K562 (cell line): Measurements from ENCODE around the gene PCCA. TPM values are rescaled to one million over a fixed set of nuclear protein-coding genes. Genes with fewer than 3 reads are reported as not detected.

ENCODE experiments used
- ATAC-seq: fragments of 200-7000 bp; cut with Tn5 transposase; 3 replicates; pipeline ENCODE4 v1.9.1; 2020; ENCODE audit warnings: moderate library complexity
- BruUV-seq: library from RNA; stranded (reverse); fragments of 400-500 nt; replicated peaks from 2 replicates; lab custom pipeline; 2021; lab: Mats Ljungman, UMichigan
- CTCF ChIA-PET: fragments of 300-600 bp; formaldehyde crosslinking; extraction: SDS; loops from one replicate; lab custom pipeline; 2021; ENCODE audit warnings: low intra/inter-chr PET ratio; lab: Yijun Ruan, JAX
- POLR2A ChIA-PET: fragments of 300-600, 350-650 bp; sonication (Branson Sonifier 250); formaldehyde crosslinking; extraction: SDS; loops from one replicate; lab custom pipeline; 2021; ENCODE audit warnings: antibody characterized with exemption, inconsistent platforms; lab: Yijun Ruan, JAX
- DNase-seq, 4 experiments: peaks; one replicate each; pipeline versions ENCODE4 v3.0.0 to v3.0.0-alpha.2; 2011 to 2018; ENCODE audit warnings: low spot score in 3 of 4, mixed read lengths in 3 of 4; ENCODE audit errors: extremely low read depth in 1 of 4
- FAIRE-seq: peaks from 2 replicates; lab custom pipeline; 2011; peaks lifted over from hg19 to GRCh38; lab: Jason Lieb, UNC
- H2AFZ ChIP-seq: 2 replicates; pipeline ENCODE4 v1.6.0; 2011; ENCODE audit warnings: low read depth, low read length, control low read depth, inconsistent platforms
- H3K27ac ChIP-seq: fragments of 200-600 bp; 3 replicates; pipeline ENCODE4 v1.8.0; 2011; ENCODE audit warnings: low read depth, mild to moderate bottlenecking, control low read depth, inconsistent platforms, low read length, moderate library complexity, mixed read lengths; ENCODE audit errors: extremely low read depth
- H3K27me3 ChIP-seq, 2 experiments: fragments of 300-600 bp in 1 of 2; 2 replicates in 1 of 2; 3 replicates in 1 of 2; pipeline versions ENCODE4 v1.6.0 to v1.8.0; 2011; ENCODE audit warnings: inconsistent platforms in 2 of 2, low read length in 2 of 2, mild to moderate bottlenecking in 1 of 2, mixed read lengths in 1 of 2, moderate library complexity in 1 of 2; ENCODE audit not compliant: control insufficient read depth in 2 of 2, insufficient read depth in 2 of 2
- H3K36me3 ChIP-seq: fragments of 300-600 bp; 3 replicates; pipeline ENCODE4 v1.8.0; 2011; ENCODE audit warnings: mild to moderate bottlenecking, low read length, inconsistent platforms; ENCODE audit not compliant: control insufficient read depth, insufficient read depth
- H3K4me1 ChIP-seq, 2 experiments: fragments of 200-600 bp in 1 of 2; replicated peaks in 1 of 2; 2 replicates in 1 of 2; 3 replicates in 1 of 2; pipeline versions ENCODE4 v1.5.1 to v1.8.0; 2011; ENCODE audit warnings: inconsistent platforms in 2 of 2, low read length in 2 of 2, mild to moderate bottlenecking in 1 of 2, mixed read lengths in 1 of 2, moderate library complexity in 1 of 2; ENCODE audit not compliant: control insufficient read depth in 2 of 2, insufficient read depth in 2 of 2
- H3K4me2 ChIP-seq: 2 replicates; pipeline ENCODE4 v1.6.1; 2011; ENCODE audit warnings: low read length, control low read depth, inconsistent platforms, mixed read lengths; ENCODE audit not compliant: insufficient read depth
- H3K4me3 ChIP-seq: fragments of 200-600 bp; sonication (generic), shearing (Covaris generic); 2 replicates; pipeline ENCODE4 v1.5.1; 2016; ENCODE audit warnings: control low read depth, inconsistent platforms
- H3K79me2 ChIP-seq: fragments of 200-600 bp; 3 replicates; pipeline ENCODE4 v1.8.0; 2011; ENCODE audit warnings: low read length, inconsistent platforms; ENCODE audit not compliant: control insufficient read depth, insufficient read depth
- H3K9ac ChIP-seq, 2 experiments: 2 replicates each; pipeline versions ENCODE4 v1.6.0 to v1.6.1; 2011; ENCODE audit warnings: low read depth in 2 of 2, low read length in 2 of 2, control low read depth in 1 of 2, inconsistent platforms in 1 of 2, mild to moderate bottlenecking in 1 of 2, mixed read lengths in 1 of 2; ENCODE audit not compliant: insufficient read depth in 1 of 2
- H3K9me1 ChIP-seq: one replicate; pipeline ENCODE4 v1.6.0; 2011; ENCODE audit warnings: inconsistent platforms, mild to moderate bottlenecking, low read length, moderate library complexity; ENCODE audit not compliant: control insufficient read depth, insufficient read depth
- H3K9me3 ChIP-seq: replicated peaks from 2 replicates; pipeline ENCODE4 v1.5.1; 2011; ENCODE audit warnings: low read depth, low read length, inconsistent platforms; ENCODE audit not compliant: control insufficient read depth, insufficient read depth
- H4K20me1 ChIP-seq: replicated peaks from 2 replicates; pipeline ENCODE4 v1.6.1; 2011; ENCODE audit warnings: low read length, inconsistent platforms, mixed read lengths; ENCODE audit not compliant: control insufficient read depth, insufficient read depth
- ELF4 ChIP-seq: fragments of 450-650 bp; formaldehyde crosslinking; IDR thresholded peaks from 2 replicates; pipeline ENCODE4 v1.4.0; 2022; ENCODE audit warnings: missing genetic modification characterization
- HNRNPK ChIP-seq: fragments of 200-400 bp; formaldehyde crosslinking; IDR thresholded peaks from one replicate; pipeline ENCODE4 v1.6.1; 2018; ENCODE audit warnings: mild to moderate bottlenecking, low read depth, low read length; ENCODE audit not compliant: poor library complexity, severe bottlenecking
- MCM3 ChIP-seq: fragments of 450-650 bp; IDR thresholded peaks from 2 replicates; pipeline ENCODE4 v1.6.1; 2016
- MCM7 ChIP-seq, 2 experiments: fragments of 450-650 bp; IDR thresholded peaks; 2 replicates each; pipeline ENCODE4 v1.6.1; 2016 to 2018
- NCOA4 ChIP-seq: fragments of 450-650 bp; IDR thresholded peaks from 2 replicates; pipeline ENCODE4 v1.6.1; 2018; ENCODE audit warnings: mild to moderate bottlenecking; ENCODE audit not compliant: partially characterized antibody
- NR2C2 ChIP-seq, 2 experiments: fragments of 200-800 bp in 1 of 2; sonication (Bioruptor generic) in 1 of 2; sonication (generic) in 1 of 2; formaldehyde crosslinking in 1 of 2; IDR thresholded peaks; 2 replicates each; pipeline versions ENCODE4 v1.6.1 to v1.8.0; 2016 to 2022; ENCODE audit warnings: mild to moderate bottlenecking in 1 of 2, missing compliant biosample characterization in 1 of 2, missing genetic modification characterization in 1 of 2, missing genetic modification reagents in 1 of 2
- SMAD4 ChIP-seq: fragments of 250-450 bp; sonication (Bioruptor Pico); conservative IDR thresholded peaks from 2 replicates; pipeline ENCODE4 v1.8.0; 2021; ENCODE audit warnings: inconsistent platforms, mild to moderate bottlenecking, moderate library complexity
- SNIP1 ChIP-seq: fragments of 450-650 bp; IDR thresholded peaks from 2 replicates; pipeline ENCODE4 v1.7.1; 2017; ENCODE audit warnings: low read depth, mild to moderate bottlenecking
- SRSF9 ChIP-seq: fragments of 200-400 bp; formaldehyde crosslinking; IDR thresholded peaks from 2 replicates; pipeline ENCODE4 v1.6.1; 2017; ENCODE audit warnings: low read depth, low read length, borderline replicate concordance
- U2AF1 ChIP-seq: fragments of 200-400 bp; formaldehyde crosslinking; optimal IDR thresholded peaks from 2 replicates; pipeline ENCODE3; 2017; ENCODE audit warnings: mild to moderate bottlenecking, low read depth, low read length, moderate library complexity
- ZKSCAN1 ChIP-seq: fragments of 150-350 bp; IDR thresholded peaks from 2 replicates; pipeline ENCODE4 v1.6.1; 2016; ENCODE audit warnings: low read depth, low read length
- ZNF124 ChIP-seq: sonication (generic); formaldehyde crosslinking; IDR thresholded peaks from 2 replicates; pipeline ENCODE4 v1.8.1; 2022; ENCODE audit warnings: missing genetic modification reagents
- ZNF76 ChIP-seq: fragments of 250-450 bp; sonication (Bioruptor Pico); IDR thresholded peaks from 2 replicates; pipeline ENCODE4 v1.4.0; 2020; ENCODE audit warnings: mild to moderate bottlenecking, moderate library complexity, borderline replicate concordance
- ZNF785 ChIP-seq: fragments of 250-450 bp; sonication (Bioruptor Pico); IDR thresholded peaks from 2 replicates; pipeline ENCODE4 v1.4.0; 2020; ENCODE audit warnings: mild to moderate bottlenecking
- WGBS: fragments of 100-300 bp; shearing (Covaris generic); methylation state at CpG from one replicate; pipeline ENCODE4 v1.1.6; 2016; ENCODE audit warnings: low coverage, mixed read lengths; ENCODE audit not compliant: insufficient coverage; ENCODE audit errors: missing lambda C conversion rate; 5-methylcytosine and 5-hydroxymethylcytosine counted together
- in situ Hi-C: fragments of 300-500 bp; cut with MboI; formaldehyde crosslinking; loops from 4 replicates; pipeline ENCODE4 v1.15.0; 2018; ENCODE audit warnings: inconsistent platforms, mixed read lengths
- intact Hi-C: fragments of 100-400 bp; cut with micrococcal nuclease; formaldehyde crosslinking; loops from 2 replicates; pipeline ENCODE4 v1.14.2; 2022
- polyA plus RNA-seq, 8 experiments: library from polyadenylated mRNA; depleted of rRNA in 4 of 8; stranded (reverse) in 5 of 8; unstranded in 3 of 8; fragments of >200 nt; fragmentation: Nextera tagmentation in 2 of 8; fragmentation: Illumina TruSeq in 1 of 8; extraction: Ambion mirVana in 2 of 8; extraction: Trizol in 1 of 8; gene quantifications; 2 replicates each; pipeline versions ENCODE4 v1.2.1 to v1.2.3, GENCODE V29; 2011 to 2014; ENCODE audit warnings: inconsistent platforms in 1 of 8, missing spikeins in 1 of 8
- total RNA-seq, 7 experiments: library from RNA; depleted of rRNA in 6 of 7; stranded (reverse); fragments of >200 nt in 6 of 7; fragmentation: Illumina TruSeq in 2 of 7; extraction: Trizol in 2 of 7; gene quantifications; 2 replicates each; pipeline versions ENCODE4 v1.2.1 to v1.2.3, GENCODE V29; 2011 to 2021; ENCODE audit warnings: low replicate concordance in 1 of 7
- TF ChIP-seq, protein P1 (sequence below), 2 experiments: fragments of 450-650 bp in 1 of 2; IDR thresholded peaks; 2 replicates each; pipeline ENCODE4 v1.6.1; 2011 to 2017; ENCODE audit warnings: low read depth in 2 of 2, antibody characterized with exemption in 1 of 2, borderline replicate concordance in 1 of 2, low read length in 1 of 2, mild to moderate bottlenecking in 1 of 2, mixed read lengths in 1 of 2; ENCODE audit not compliant: control insufficient read depth in 1 of 2
- TF ChIP-seq, protein P2 (sequence below): sonication (generic); formaldehyde crosslinking; IDR thresholded peaks from 2 replicates; pipeline ENCODE4 v1.8.1; 2023; ENCODE audit warnings: mild to moderate bottlenecking, missing genetic modification reagents, moderate library complexity
- TF ChIP-seq, protein P3 (sequence below): IDR thresholded peaks from 3 replicates; pipeline ENCODE4 v1.6.1; 2011; ENCODE audit warnings: borderline replicate concordance, mild to moderate bottlenecking, moderate library complexity; ENCODE audit not compliant: insufficient read length; ENCODE audit errors: extremely low read depth

PCCA gene
- total and polyA plus RNA-seq, 9 of the 15 experiments (the other 6 are each of a cell fraction or from before 2014, with no cell fraction given), result 5.2 to 14.1 (median 9.7) TPM

DNA sequence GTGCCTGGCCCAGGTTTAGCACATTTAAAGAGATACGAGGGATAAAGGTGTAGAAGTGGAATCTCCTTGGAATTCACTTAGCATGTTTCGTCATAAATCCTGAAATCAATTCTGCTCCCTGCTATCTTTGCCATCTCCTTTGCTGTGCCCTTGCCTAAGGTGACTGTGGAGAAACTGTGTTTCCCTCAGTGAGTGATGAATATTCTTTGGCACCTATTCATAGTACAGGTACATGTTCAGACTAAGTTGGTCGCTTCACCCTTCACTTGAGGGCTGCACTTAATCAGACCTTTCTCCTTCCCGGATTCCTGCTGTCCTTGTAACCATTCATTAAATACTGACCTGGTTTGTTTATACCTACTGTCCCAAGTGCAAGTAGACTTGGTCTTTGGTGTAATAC, 17.8 kb downstream of the PCCA start:
- WGBS, result 71% methylated on average over 3 of the region's 4 CpGs
- DNase-seq, result no peak
- intact Hi-C loops (no loop called here), in situ Hi-C loops (no loop called here)
- Histone ChIP-seq H3K9me3 (no peaks in the 10 kb centered on the region), H3K36me3 (no peaks in the 10 kb centered on the region), H3K27me3 (no peaks in the 10 kb centered on the region), H3K4me3 (no peak overlapping the region), H3K9me1 (no peaks in the 10 kb centered on the region), H3K79me2 (no peaks in the 10 kb centered on the region), H3K27ac (no peak overlapping the region), H4K20me1 (no peaks in the 10 kb centered on the region), H3K9ac (no peak overlapping the region), H2AFZ (no peak overlapping the region), H3K4me2 (no peak overlapping the region), H3K4me1 (no peaks in the 10 kb centered on the region)
- ChIA-PET POLR2A (no interaction called here), CTCF (no interaction called here)
- ATAC-seq, result no peak
- FAIRE-seq, result no peak
- no TSS peak for BruUV-seq
- TF ChIP-seq MCM3 (no peak), ZNF76 (no peak), NCOA4 (no peak), HNRNPK (no peak), ZKSCAN1 (no peak), U2AF1 (no peak), MCM7 (IDR thresholded peaks at IDR 0.05) (no peak), ZNF785 (CRISPR knock-in tag) (no peak), NR2C2 (CRISPR knock-in tag; IDR thresholded peaks at IDR 0.05) (no peak), NR2C2 (tag; IDR thresholded peaks at IDR 0.05) (no peak), ELF4 (CRISPR knock-in tag) (no peak), SMAD4 (CRISPR knock-in tag) (no peak), SRSF9 (no peak), ZNF124 (CRISPR knock-in tag) (no peak), SNIP1 (no peak)
- TF ChIP-seq, protein P1, sequence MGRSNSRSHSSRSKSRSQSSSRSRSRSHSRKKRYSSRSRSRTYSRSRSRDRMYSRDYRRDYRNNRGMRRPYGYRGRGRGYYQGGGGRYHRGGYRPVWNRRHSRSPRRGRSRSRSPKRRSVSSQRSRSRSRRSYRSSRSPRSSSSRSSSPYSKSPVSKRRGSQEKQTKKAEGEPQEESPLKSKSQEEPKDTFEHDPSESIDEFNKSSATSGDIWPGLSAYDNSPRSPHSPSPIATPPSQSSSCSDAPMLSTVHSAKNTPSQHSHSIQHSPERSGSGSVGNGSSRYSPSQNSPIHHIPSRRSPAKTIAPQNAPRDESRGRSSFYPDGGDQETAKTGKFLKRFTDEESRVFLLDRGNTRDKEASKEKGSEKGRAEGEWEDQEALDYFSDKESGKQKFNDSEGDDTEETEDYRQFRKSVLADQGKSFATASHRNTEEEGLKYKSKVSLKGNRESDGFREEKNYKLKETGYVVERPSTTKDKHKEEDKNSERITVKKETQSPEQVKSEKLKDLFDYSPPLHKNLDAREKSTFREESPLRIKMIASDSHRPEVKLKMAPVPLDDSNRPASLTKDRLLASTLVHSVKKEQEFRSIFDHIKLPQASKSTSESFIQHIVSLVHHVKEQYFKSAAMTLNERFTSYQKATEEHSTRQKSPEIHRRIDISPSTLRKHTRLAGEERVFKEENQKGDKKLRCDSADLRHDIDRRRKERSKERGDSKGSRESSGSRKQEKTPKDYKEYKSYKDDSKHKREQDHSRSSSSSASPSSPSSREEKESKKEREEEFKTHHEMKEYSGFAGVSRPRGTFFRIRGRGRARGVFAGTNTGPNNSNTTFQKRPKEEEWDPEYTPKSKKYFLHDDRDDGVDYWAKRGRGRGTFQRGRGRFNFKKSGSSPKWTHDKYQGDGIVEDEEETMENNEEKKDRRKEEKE (IDR thresholded peaks at IDR 0.05; ENCODE audit: borderline replicate concordance in 1 of 2, control insufficient read depth in 1 of 2, low read depth in 2 of 2, low read length in 1 of 2), result no peak
- TF ChIP-seq, protein P2, sequence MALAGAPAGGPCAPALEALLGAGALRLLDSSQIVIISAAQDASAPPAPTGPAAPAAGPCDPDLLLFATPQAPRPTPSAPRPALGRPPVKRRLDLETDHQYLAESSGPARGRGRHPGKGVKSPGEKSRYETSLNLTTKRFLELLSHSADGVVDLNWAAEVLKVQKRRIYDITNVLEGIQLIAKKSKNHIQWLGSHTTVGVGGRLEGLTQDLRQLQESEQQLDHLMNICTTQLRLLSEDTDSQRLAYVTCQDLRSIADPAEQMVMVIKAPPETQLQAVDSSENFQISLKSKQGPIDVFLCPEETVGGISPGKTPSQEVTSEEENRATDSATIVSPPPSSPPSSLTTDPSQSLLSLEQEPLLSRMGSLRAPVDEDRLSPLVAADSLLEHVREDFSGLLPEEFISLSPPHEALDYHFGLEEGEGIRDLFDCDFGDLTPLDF (CRISPR knock-in tag), result no peak
- TF ChIP-seq, protein P3, sequence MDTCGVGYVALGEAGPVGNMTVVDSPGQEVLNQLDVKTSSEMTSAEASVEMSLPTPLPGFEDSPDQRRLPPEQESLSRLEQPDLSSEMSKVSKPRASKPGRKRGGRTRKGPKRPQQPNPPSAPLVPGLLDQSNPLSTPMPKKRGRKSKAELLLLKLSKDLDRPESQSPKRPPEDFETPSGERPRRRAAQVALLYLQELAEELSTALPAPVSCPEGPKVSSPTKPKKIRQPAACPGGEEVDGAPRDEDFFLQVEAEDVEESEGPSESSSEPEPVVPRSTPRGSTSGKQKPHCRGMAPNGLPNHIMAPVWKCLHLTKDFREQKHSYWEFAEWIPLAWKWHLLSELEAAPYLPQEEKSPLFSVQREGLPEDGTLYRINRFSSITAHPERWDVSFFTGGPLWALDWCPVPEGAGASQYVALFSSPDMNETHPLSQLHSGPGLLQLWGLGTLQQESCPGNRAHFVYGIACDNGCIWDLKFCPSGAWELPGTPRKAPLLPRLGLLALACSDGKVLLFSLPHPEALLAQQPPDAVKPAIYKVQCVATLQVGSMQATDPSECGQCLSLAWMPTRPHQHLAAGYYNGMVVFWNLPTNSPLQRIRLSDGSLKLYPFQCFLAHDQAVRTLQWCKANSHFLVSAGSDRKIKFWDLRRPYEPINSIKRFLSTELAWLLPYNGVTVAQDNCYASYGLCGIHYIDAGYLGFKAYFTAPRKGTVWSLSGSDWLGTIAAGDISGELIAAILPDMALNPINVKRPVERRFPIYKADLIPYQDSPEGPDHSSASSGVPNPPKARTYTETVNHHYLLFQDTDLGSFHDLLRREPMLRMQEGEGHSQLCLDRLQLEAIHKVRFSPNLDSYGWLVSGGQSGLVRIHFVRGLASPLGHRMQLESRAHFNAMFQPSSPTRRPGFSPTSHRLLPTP, result no peak
